DMS79 (cell line): ENCODE results near the gene NANP.

Experiments used
- DNase-seq: peaks from one replicate; lab custom pipeline; 2025; lab: John Stamatoyannopoulos, UW

NANP gene

DNA sequence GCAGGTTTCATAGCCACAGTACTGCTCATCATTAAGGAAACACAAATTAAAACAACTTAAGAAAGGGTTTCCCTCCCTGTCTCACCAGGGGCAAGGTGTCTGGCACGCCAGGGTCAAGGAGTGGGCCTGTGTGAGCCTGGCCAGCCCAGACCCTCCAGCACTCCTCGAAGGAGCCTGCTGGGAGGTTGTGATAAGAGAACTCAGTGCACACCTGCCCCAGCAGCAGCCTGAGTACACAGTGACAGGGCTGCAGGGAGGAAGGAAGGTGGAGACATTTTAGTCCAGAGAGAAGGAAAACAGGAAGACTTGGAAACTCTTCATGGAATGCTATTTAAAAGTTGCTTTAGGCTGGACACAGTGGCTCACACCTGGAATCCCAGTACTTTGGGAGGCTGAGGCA lies 52.6 kb downstream of the NANP start:
- DNase-seq = no peak

DNA sequence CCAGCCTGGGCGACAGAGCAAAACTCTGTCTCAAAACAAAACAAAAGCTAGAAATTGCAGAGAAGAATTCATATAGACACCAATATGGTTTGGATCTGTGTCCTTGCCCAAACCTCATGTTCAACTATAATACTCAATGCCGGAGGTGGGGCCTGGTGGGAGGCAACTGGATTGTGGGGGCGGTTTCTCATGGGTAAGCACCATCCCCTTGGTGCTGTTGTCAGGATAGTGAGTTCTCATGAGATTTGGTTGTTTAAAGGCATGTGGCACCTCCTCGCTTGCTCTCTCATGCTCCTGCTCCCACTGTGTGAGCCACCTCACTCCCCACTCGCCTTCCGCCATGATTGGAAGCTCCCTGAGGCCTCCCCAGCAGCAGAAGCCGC lies 53.7 kb downstream of the NANP start:
- no peak for DNase-seq

DNA sequence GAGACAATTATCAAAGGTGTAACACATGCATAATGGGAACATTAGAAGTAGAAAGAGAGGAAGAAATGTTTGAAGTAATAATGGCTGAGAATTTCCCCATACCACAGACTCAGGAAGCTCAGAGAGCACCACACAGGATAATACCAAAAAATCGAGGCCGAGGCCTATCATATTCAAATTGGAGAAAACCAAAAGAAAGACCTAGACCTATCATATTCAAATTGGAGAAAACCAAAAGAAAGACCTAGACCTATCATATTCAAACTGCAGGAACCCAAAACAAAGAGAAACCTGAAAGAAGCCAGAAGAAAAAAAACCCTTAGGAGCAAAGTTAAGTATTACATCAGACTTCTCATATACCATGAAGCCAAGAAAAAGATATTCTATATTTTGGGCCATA lies 56.5 kb downstream of the NANP start:
- DNase-seq = no peak

DNA sequence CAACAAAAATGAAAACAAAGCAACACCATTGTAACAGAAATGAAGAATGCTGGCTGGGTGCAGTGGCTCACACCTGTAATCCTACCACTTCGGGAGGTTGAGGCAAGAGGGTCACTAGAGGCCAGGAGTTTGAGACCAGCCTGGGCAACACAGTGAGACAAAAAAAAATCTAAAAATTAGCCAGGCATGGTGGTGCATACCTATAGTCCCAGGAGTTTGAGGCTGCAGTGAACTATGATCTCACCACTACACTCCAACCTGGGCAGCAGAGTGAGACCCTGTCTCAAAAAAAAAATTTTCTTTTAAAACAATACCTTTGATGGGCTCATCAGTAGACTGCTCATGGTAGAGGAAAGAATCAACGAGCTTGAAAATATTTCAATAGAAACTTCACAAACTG lies 57.0 kb downstream of the NANP start:
- no peak for DNase-seq

DNA sequence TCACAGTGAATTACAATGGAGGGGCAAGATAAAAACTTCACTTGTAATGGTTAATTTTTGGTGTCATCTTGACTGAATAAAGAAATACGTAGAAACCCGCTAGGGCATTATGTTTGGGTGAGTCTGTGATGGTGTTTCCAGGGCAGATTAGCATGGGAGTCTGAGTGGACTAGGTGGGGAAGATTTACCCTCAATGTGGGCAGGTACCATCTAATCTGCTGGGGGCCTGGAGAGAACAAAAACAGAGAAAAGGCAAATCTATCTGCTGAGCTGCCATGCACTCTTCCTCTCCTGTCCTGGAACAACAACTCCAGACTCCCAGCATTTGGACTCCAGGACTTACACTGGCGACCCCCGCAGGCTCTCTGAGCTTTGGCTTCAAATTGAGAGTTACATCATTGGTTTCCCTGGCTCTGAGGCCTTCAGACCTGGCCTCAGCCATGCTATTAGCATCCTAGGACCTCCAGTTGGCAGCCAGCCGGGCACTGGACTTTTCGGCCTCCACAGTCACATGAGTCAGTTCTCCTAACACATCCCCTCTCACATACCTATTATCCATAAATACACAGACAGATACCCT lies 58.1 kb downstream of the NANP start:
- DNase-seq = no peak

DNA sequence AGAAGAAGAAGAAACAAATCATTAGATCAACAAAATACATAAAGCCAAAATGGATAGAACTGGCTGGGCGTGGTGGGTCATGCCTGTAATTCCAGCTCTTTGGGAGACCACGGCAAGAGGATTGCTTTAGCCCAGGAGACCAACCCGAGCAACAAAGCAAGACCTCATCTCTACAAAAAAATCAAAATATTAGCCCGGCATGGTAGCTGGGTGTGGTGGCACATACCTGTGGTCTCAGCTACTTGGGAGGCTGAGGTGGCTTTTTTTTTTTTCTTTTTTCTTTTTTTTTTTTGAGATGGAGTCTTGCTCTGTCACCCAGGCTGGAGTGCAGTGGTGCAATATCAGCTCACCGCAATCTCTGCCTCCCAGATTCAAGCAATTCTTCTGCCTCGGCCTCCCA lies 59.9 kb downstream of the NANP start:
- DNase-seq = no peak

DNA sequence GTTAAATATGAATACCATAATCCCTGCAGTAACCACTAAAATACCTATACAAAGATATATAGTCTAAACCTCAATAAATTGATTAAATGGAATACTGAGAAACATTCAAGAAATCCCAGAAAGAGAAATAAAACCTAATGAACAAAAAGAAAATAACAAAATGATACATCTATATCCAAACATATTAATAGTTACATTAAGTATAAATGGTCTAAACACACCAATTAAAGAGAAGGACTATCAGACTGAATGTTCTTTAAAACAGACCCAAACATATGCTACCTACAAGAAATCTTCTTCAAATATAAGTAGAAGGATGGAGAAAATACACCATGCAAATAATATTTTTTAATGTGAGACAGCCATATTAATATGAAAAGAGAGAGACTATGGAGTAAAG lies 60.5 kb downstream of the NANP start:
- no peak for DNase-seq
